Stimulated activated naive CD8-positive, alpha-beta T cell treated with anti-CD3 and anti-CD28 coated beads, Interleukin-15, Interleukin-2, amounts not matched to agents 100 U/mL and 50 U/mL, for 24 hours (primary cell): ENCODE measurements around the gene DR1.
"Not testable (repeated sequence)": the region's sequence is repeated elsewhere in the genome, so short reads cannot be mapped to it uniquely, and the experiment has no call there.

Experiments
- ATAC-seq: fragments of 150-1000 bp; cut with Tn5 transposase; one replicate; pipeline ENCODE4 v1.10.0; 2021
- DNase-seq: peaks from one replicate; pipeline ENCODE4 v3.0.0; 2021

Gene DR1

DNA sequence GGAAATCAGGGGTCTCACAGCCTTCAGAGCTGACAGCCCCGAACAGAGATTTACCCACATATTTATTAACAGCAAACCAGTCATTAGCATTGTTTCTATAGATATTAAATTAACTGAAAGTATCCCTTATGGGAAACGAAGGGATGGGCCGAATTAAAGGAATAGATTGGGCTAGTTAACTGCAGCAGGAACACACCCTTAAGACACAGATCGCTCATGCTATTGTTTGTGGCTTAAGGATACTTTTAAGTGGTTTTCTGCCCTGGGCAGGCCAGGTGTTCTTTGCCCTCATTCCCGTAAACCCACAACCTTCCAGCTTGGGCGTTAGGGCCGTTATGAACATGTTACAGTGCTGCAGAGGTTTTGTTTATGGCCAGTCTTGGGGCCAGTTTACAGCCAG is 40.6 kb downstream of the DR1 start:
- not testable (repeated sequence) for ATAC-seq, DNase-seq

DNA sequence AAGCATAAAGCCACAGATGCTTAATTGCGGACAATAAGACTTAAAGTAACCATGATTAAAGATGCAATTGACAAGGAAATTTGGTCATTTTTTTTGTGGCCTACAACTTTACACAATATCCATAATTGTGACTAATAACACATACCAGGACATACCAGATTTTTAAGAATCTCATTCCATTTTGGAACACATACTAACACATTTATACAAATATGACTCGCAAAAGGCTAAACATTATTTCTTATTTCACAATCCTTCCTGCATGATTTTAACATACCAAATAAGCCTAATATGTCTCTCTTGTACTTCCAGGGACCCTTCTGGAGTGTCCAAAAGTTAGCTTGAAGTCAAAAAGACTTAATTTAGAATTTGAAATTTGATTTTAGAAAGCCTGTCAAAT is 48.8 kb downstream of the DR1 start:
- DNase-seq (no peak), ATAC-seq (no peak)

DNA sequence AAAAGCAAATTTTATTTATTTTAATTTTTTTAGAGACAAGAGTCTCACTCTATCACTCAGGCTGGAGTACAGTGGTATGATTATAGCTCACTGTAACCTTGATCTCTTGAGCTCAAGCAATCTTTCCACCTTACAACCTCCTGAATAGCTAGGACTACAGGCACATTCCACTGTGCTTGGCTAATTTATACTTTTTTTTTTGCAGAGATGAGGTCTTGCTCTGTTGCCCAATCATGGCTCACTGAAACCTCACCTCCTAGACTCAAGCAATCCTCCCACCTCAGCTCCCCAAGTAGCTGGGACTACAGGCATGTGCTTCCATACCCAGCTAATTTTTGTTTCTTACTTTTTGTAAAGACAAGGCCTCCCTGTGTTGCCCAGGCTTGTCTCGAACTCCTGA is 49.5 kb downstream of the DR1 start:
- ATAC-seq (no peak), DNase-seq (no peak)

DNA sequence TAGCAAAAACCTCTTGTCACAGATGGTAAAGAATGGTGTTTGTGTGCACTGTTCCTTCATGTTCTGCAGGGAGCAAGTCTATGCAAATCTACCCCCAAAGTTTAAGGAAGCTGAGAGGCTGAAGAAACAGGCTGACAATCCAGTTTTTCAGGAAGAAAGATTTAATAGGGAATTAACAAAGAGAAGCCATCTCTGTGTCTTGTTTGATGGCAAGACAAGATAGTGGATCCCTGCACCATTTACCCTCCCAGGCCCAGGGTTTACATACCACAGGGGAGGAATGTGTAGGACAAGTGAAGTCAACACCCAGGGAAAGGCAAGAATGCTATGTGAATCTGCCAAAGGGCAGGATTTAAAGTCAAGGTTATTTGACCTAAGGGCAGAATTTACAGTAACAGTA is 54.1 kb downstream of the DR1 start:
- ATAC-seq (no peak), DNase-seq (no peak)

DNA sequence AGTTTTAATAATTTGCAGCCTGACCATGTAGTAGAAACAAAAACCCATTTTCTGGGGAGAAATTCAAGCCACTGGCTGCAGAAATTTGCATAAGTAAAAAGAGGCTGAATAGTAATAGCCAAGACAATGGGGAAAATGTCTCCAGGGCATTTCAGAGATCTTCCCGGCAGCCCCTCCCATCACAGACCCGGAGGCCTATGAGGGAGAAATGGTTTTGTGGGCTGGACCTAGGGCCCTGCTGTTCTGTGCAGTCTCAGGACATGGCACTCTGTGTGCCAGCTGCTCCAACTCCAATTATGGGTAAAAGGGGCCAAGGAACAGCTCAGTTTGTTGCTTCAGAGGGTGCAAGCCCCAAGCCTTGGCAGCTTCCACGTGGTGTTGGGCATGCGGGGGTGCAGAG is 62.5 kb downstream of the DR1 start:
- DNase-seq (no peak), ATAC-seq (no peak)

DNA sequence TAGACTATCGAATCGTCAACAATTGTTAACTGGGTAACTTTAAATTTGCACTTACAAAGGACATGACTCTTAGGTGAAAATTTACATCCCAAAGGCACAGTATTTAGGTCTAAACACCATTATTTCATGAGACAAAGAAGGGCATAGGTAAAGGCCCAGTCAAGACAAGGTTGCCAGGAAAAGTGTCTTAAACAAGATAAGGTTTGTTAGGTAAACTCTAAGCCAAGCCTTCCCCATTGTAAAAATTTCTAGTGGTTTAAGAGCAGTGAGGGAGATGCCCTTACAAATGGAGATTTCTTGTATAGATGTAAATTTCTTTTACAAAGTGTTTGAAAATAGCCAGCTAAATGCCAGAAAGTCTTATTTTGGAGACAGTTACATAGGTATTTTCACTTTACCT is 65.3 kb downstream of the DR1 start:
- ATAC-seq (no peak), DNase-seq (no peak)

DNA sequence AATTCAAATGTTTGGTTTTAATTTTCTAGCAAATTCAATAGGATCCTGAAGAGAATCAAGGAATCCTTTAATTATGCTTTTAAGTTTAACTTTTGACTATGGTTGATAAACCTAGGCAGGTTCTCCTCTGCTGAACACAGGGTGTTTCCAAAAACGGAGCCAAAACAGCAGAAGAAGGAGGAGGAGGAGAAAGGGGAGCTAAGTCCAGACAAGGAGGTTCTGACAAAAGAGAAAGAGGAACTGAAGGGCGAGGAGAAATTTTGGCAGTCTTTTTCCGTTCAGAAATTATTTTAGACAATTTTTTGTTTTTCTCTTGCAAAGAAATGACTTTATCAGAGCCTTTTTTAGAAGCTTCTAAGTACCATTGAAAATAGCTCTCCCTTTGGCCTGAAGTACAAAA is 69.0 kb downstream of the DR1 start:
- DNase-seq = no peak
- ATAC-seq = no peak

DNA sequence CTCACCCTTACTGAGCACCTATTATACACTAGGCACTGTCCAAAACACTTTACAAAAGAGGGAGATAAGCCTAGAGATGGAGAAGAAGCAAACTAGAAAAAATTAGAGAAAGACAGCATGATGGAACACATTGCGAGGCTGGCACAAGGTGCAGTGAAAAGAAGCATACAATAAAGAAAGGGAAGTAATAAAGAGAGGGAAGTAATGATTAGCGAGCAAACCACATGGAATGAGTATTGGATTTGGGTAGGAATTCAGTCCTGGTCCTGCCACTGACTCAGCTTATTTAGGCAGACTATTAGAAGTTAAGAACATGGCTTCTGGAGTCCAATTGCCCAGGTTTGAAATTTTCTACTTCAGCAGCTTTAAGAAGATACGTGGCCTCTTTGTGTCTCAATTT is 69.6 kb downstream of the DR1 start:
- DNase-seq (no peak), ATAC-seq (no peak)

DNA sequence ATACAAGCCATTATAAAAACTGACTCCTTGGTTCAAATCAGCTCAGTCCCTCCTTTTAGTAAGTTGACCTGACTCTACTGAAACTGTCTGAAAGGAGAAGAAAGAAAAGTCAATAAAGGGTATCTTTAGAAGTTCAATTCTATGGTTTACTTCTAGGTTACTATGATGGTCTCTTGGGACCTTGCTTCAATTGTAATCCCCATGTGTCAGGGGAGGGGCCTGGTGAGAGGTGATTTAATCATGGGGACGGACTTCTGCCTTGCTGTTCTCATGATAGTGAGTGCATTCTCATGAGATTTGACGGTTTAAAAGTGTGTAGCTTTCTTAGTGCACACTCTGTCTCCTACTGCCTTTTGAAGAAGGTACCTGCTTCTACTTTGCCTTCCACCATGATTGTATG is 70.5 kb downstream of the DR1 start:
- DNase-seq (no peak), ATAC-seq (no peak)
